ENCODE data around the gene AFAP1L2.
"Not testable (repeated sequence)": the region's sequence is repeated elsewhere in the genome, so short reads cannot be mapped to it uniquely, and the experiment has no call there.

The AFAP1L2 gene

GRCh38 chr10:114359041-114359952, 45.0 kb downstream of the AFAP1L2 start:
- DNase-seq, result no peak

DNA sequence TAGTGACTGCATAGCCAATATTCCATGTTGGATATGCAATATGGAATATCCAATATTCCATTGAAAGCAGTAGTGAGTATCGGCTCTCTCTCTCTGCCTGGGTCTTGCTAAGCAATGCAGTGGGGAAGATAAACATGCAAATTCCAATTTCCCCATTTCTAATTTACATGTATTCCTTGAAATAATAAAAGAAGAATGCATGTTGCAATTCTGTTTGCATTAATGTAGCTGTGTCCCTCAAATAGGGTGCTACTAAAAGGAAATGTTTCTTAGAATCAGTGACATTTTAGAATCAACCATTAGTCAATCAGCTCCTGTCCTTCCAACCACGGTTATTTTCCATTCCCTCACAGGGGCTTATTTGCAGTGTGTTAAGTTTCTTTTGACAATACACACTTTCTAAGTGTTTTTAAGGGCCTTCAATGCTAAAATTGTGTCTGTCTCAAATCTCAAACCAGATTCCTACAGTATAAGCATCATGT, 46.7 kb downstream of the AFAP1L2 start:
- no peak for DNase-seq

DNA sequence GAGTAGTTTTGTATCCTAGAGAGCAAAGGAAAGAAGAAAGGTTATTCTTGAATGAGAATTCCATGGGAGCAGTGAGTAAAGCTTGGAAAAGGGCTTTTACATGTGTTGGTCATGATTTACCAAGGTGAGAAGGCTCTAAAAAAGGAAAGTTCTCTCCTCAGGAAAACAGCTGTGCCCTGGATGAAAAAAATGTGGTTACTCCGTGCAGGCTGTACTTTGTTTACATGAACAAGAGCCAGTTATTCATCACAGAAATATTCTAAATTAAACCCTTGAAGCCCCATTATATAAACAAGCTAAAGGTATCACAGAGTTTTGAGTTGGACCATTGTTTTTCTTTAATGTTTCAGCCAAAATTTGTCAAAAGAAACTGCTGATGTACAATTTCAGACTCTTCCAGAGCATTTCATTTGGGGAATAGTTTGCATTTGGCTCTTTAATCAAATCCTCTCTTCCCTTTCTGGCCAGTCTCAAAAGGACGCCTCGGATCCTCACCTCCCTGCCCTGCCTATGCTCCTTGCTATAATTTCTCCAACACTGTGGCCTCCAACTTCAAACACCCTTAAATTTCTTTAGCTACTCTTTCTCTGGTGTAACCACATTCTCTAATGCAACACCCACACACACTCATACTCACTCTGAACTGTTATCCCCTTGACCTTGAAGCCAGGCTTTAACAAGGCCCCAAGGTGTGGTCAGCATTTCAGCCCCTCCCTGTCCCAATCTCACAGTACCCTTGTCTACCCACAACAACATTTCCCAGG, 47.4 kb downstream of the AFAP1L2 start:
- no peak for DNase-seq

GRCh38 chr10:114356126-114356525, 48.2 kb downstream of the AFAP1L2 start:
- no peak for DNase-seq

DNA sequence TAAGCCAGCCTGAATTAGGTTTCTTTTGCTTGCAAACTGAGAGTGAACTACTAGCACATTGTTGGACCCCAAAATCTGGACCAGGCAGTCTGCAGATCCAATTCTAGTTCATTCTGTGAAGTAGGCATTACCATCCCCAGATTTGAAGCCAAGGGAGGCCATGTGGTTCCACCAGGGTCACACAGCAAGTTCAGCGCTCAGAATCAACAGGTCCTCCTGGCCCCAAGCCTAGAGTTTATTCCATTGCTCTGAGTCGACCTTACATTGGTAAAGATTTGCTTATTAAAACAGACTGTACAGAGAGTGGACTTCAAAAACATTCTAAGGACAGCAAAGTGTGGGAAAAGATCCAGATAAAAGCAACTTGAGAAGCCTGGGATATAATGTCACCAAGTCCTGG, 50.9 kb downstream of the AFAP1L2 start:
- no peak for DNase-seq

- DNase-seq, result no peak
Observed at GRCh38 chr10:114352653-114353298, 51.5 kb downstream of the AFAP1L2 start.

DNA sequence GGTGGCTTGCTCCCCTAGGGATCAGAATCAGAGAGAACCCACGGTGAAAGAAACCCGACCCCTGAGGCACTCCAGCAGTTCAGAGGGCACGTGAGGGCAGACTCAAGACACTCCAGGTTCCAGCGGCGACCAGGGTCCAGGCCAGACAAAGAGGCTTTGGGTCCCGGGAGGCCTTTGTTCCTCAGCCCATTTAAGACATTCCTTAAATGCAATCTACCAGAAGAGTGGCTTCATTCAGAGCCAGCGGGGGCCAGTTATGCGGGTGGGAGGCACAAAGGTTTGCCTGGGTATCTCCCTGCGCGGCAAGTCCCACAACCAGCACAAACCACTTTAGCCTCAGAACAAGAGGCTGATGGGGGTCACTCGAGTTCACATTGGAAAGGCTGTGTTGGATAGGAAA, 53.6 kb downstream of the AFAP1L2 start:
- no peak for DNase-seq

GRCh38 chr10:114349522-114350215, 54.6 kb downstream of the AFAP1L2 start:
- DNase-seq, result no peak

- not testable (repeated sequence) for DNase-seq
Observed at GRCh38 chr10:114349071-114349470, 55.2 kb downstream of the AFAP1L2 start.

DNA sequence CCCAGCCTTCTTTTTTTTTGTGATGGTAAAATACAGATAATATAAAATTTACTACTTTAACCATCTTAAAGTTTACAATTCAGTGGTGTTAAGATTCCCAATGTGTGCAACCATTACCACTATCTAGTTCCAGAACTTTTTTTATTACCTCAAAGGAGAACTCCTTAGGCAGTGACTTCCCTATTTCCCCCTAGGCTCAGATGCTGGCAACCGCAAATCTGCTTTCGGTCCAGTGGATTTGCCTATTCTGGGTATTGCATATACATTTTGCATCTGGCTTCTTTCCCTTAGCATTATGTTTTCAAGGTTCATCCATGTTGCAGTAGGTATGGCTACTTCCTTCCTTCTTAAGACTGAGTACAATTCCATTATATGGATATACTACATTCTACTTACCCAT, 56.5 kb downstream of the AFAP1L2 start:
- no peak for DNase-seq

DNA sequence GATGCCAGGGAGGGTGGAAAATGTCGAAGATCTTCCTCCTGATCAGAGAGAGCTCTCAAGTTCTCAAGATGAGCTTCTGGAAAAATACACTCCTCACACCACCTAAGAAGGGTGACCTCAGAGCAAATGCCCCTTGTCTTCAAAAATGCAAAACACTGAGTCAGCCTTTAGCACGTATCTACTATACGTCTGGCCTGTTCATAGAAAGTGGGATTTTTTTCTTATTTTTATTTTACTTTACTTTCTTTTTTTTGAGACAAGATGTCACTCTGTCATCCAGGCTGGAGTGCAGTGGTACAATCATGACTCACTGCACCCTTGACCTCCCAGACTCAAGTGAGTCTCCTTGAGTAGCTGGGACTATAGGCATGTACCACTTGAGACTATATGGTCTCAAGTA, 57.1 kb downstream of the AFAP1L2 start:
- DNase-seq, result no peak

GRCh38 chr10:114346176-114347031, 57.9 kb downstream of the AFAP1L2 start:
- no peak for DNase-seq

DNA sequence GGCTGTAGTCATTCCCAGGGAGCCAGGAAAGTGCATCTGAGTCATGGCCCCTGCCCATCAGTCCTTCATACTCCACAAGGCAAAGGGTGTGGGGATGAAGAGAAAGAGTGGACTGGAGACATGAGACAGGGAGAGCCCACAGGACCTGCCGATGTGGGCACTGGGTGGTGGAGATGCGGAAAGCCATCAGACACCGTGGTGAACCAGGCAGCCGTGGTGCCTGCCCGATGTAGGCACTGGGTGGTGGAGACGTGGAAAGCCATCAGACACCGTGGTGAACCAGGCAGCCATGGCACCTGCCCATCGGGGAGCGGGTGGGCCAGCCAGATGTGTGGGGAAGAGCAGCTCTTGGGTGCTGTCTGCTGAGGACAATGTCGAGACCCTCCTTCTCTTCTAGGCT, 58.6 kb downstream of the AFAP1L2 start:
- DNase-seq, result no peak

GRCh38 chr10:114343623-114344505, 60.4 kb downstream of the AFAP1L2 start:
- no peak for DNase-seq

GRCh38 chr10:114342976-114343375, 61.3 kb downstream of the AFAP1L2 start:
- no peak for DNase-seq

DNA sequence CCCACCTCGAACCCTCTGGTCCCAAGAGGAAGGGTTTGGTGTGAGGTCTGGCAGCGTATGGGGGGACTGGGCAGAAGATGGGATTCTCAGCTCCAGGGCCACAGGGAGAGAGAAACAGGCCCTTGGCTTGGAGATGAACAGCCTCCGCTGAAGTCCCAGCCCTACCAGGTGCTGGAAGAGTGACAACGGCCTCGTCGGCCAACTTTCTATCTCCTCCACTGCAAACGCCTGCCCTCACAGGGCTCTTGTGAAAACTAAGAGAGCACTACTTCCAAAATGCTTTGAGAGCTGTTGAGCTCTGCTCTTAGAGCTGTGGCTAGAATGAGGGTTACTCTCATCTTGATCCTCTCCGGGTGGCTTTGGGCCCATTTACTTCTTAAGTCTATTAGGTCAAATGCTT, 63.5 kb downstream of the AFAP1L2 start:
- no peak for DNase-seq

GRCh38 chr10:114337510-114338462, 66.5 kb downstream of the AFAP1L2 start:
- peak; percentile 10 for DNase-seq

DNA sequence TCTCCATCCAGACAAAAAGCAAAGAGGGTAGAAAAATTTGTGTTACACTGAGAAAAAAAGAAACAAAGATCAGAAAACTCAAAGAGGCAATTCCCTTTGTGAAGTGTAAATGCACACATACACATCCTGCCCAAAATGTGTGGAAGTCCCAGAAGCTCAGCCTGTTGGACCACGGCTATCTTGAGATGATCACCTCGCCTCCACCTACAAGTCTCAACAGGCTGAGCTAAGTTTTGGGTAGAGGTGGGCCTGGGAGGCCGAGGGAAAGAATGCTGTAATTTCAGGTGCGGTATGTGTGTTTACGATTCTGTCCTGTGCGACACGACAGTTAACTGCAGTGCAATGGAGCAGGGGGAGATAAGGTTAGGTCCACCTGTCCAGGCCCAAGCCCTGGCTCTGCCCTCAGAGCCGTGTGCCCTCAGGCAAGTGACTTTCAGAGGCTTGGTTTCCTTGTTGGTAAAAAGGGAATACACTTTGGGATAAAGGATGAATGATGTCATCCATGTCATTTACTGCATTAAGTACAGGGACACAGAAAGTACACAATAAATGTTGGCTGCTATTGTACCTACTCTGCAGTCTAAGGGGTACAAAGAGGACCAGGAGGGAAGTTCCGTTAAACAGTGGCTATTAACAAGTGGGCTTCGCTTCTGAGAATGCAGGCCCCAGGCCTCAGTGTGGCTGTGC, 67.3 kb downstream of the AFAP1L2 start:
- no peak for DNase-seq

DNA sequence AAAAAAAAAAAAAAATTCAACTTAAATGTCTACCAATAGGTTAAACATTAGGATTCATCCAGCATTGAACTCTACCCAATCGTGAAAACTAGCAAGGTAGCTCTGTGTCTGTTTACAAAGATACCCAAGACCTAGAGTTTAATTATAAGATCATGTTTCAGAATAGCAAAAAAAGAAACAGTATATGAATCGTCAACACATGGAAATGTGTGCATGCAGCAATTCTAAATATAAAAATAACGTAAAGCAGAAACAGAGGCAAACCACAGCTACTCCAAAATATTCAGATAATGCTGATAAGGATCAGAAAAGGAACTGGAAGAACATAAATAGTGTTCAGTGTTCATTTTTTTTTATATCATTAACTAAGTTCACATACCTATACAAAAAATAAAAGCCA, 68.7 kb downstream of the AFAP1L2 start:
- DNase-seq, result no peak

All from activated CD4-positive, alpha-beta T cell treated with anti-CD3 and anti-CD28 coated beads, Interleukin-2, Interleukin-6, amounts not matched to agents 100 ng/mL and 50 ng/mL, durations not matched to agents 16 hours and 8 hours (primary cell).